DLD1 (cell line): ENCODE measurements around the gene IGFBP4.

ENCODE experiments used
- in situ Hi-C: cut with HindIII; loops from 2 replicates; pipeline ENCODE4 v1.10.0; 2017; ENCODE audit warnings: low sequenced_read_pairs

IGFBP4 gene

DNA sequence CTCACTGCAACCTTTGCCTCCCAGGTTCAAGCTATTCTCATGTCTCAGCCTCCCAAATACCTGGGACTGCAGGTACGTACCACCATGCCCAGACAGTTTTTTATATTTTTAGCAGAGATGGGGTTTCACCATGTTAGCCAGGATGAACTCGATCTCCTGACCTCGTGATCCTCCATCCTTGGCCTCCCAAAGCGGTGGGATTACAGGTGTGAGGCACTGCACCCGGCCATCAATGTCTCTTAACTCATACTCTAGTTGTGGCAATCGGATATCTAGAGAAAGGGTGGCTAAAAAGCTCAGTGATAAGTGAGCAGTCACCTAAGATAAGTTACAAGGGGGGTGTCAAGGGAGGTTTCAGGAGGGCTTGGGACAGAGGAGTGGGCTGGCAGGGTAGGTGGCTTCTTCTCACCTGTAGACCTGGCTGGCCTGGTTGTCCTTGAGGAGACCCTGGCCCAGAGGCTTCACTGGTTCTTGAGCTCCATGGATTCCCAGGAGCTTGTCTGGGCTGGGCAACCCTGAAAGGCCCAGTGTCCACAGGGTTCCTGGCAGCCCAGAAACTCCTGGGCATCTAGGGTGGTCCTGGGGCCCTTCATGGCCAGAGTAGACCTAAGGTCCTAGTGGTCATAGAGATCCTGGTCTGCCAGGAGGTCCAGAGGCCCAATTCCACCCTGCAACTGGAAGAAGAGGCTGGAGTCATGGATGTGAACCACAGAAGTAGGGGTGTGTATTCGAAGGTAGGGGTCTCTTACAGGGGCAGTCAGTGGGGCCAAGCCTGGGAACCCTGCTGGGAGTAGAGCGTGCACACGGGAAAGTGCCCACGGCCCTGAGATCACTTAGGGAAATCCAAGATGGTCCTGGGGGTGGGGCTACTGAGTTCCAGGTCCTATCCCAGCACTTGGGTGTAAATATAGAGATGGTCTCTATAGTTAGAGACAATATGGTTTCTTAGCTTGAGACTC is 12.7 kb upstream of the IGFBP4 start:
- in situ Hi-C loops = no loop called here

DNA sequence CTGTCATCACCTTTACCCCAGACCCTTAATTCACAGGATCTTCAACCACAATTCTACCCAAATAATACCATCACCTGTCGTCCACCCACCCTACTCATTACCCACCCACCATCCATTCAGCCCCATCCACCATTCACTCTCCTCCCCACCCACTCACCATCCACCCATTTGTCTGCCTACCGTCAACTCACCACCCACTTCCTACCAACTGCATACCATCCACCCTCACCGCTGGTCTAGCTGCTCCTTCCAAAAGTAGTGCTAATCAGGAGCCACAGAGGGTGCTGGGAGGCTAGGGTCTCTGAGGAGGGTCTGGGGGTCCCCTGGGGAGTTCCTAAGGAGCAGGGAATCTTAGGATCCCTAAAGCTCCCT is 12.0 kb upstream of the IGFBP4 start:
- in situ Hi-C loops = no loop called here

DNA sequence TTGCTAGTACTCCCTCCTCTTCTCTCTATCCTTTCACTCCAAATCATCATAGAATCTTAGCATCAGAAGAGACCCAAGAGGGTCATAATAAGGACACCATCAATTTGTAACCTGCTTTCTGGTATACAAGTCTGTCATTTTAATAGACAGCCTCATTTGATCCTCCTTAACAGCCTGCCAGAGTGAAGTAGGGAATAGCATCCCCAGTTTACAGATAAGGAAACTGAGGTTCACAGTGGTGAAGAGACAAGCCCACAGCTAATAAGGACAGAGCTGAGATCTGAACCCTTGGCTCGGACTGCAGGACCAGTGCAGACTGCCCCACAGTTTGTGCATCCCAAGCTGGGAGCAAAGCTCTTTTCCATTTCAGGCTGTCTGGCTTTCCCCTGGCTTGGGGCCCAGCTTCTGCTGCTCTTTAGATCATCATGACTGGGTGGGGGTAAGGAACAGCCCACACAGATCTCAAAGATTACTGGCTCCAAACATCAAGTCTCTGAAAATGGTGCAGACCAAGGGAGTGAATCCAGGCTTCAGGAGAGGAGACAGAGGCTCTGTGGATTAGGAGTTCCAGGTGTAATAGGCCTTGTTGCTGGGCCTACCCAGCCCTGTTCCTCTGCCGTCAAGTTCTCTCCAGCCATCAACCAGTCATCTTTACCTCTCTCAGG is 10.3 kb upstream of the IGFBP4 start:
- in situ Hi-C loops = no loop called here

DNA sequence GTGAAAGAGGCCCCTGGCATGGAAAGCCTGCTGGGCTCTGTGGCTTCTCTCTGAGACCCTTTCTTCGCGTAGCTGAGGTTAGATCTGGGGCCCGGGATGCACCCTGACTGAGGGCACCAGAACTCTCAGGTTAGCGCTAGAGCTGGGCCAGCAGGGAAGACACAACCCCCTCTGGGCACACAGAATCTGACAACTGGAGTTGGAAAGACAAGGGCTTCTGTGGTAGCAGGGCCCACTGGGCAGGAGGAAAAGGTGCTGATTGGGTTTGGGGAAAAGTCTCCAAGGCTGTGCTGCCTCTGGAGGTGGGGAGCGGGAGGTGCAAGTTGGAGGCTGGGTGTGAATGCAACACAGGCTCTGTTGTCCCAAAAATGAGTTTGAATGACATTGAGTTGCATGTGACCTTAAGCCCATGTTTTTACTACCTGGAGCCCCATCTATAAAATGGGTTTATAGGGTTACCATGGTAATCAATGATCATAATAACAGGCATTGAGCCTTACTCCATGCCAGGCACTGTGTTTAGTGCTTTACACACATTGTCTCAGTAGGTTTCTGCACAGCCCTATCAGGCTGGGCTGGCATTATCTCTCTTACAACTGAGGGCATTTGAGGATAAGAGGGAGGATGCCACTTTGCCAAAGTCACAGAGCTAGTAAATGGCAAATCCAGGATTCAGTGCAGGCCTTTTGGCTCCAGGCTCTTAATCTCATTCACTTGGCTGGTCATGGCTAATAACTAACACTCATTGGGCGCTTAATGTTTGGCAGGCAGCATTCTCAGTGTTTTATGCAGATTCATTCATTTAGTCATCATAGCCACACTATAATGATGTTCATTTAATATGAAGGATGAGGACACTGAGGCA is 9.5 kb upstream of the IGFBP4 start:
- in situ Hi-C loops = no loop called here

GRCh38 chr17:40436636-40437035 is 6.6 kb upstream of the IGFBP4 start:
- in situ Hi-C loops = no loop called here

DNA sequence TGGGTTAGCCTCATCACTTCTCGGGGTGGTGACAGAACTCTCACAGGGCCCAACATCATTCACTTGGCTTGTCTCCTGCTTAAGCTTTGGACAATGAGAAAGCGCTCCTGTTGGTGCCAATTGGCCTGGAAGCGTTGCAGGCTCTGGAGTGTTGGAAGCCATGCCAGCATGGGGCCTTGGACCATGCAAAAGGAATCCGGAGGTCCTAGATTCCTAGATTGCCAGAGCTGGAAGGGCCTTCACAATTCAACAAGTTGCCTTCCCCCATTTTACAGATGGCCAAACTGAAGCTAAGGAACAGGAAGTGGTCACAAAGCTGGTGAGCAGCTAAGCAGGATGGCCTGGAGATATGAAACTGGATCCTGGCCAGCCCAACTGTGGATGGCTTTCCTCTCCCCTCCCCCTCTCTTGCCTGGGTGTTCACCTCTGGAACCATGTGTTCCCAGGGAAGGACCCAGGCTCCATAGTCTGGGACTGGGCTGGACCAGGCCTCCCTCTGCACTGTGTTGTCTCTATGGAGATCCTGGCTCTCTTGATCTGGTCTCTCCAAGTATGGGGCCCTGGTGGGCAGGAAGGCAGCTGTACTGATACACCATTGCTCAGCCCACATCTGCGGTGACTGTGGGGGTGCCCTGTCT is 6.0 kb upstream of the IGFBP4 start:
- in situ Hi-C loops = no loop called here

- in situ Hi-C loops = no loop called here
These were observed 3.1 kb upstream of the IGFBP4 start for GRCh38 chr17:40440166-40440565.

- in situ Hi-C loops = no loop called here
These were observed 656 bp upstream of the IGFBP4 start for GRCh38 chr17:40442392-40443195.

DNA sequence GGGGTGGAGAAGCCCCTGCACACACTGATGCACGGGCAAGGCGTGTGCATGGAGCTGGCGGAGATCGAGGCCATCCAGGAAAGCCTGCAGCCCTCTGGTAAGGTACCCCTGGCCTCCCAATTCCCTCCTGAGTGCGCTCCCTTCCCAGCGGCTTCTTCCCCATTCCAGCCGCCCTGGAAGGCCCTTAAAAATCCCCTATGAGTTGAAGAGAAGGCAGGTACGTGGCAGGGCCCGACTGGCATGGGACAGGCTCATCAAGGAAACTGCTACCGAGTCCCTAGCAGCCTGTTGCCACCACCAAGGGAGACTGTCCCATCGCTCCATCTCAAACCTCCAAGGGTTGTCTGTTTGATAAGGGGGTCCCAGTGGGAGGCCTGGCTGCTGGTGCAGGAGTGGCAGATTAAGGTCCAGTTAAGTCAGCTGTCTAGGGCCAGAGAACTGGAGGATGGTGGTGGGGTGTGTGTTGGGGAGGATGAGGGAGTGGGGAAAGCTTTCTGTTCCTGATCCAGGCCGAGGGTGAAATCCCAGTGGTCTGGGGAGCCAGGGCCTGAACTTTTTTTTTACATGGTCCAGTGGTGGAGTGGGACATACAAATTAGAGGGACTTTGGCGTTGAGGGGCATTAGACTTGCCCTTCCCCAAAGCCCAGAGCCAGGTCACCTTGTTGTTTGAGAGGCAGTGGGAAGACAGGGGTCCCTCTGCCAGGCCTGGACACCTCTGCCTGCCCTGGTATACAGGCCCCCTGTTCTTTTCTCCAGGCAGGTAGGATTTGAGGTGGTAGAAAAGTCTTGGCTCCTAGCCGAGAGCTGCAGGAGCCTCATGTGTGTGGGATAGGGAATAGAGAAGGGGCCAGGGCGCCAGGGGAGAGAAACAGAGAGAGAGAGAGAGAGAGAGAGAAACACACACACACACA is 994 bp downstream of the IGFBP4 start:
- in situ Hi-C loops = no loop called here

DNA sequence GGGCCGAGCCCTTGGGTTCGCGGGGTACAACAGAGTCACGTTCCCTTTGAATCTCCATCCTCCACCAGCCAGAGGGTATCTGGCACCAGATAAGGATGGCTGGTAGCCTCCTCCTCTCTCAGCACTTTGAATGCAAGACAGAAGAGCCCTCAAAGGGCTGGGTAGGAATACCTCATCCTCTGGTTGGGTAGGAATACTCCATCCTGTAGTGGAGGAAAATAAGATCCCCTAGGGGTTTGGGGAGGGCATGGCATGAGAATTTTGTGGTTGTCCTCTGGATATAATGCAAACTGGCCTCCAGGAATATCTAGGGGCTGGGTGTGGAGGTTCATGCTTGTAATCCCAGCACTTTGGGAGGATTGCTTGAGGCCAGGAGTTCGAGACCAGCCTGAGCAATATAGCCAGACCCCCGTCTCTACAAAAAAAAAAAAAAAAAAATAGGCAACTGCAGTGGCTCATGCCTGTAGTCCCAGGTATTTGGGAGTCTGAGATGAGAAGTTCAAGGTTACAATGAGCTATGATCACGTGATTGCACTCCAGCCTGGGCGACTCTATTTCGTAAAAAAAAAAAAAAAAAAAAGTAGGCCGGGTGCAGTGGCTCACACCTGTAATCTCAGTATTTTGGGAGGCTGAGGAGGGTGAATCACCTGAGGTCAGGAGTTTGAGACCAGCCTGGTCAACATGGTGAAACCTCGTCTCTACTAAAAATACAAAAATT is 2.7 kb downstream of the IGFBP4 start:
- in situ Hi-C loops = loop anchor here (5.0 kb wide), 1 partner anchor 86 kb away; no protein-coding TSS in a partner anchor

DNA sequence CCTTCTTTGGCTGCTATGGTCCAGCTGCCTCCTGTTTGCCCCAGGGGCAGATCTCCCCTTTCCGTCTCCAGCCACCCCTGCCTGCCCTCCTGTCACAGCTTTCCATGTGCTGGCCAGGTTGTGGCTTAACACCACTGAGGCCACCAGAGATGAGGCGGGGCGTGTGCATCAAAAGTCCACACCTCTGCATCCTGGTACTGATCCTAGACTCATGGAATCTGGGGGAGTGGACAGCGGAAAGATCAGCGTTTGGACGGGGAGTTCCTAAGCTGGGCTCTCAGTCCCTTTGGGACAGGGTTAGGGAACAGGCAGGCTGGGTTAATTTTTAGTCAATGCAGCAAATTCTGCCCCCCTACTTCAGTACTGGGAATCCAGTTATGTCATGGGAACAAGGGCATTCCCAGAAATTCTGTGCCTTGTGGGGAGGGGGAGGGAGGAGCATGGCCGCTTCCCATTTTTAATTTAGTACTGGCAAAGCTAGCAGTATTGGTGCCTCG is 3.9 kb downstream of the IGFBP4 start:
- in situ Hi-C loops = loop anchor here (5.0 kb wide), 1 partner anchor 85 kb away; no protein-coding TSS in a partner anchor

- in situ Hi-C loops = loop anchor here (5.0 kb wide), 1 partner anchor 84 kb away; no protein-coding TSS in a partner anchor
These were observed 4.6 kb downstream of the IGFBP4 start for GRCh38 chr17:40447806-40448205.

GRCh38 chr17:40448213-40448638 is 5.0 kb downstream of the IGFBP4 start:
- in situ Hi-C loops = loop anchor here (5.0 kb wide), 1 partner anchor 84 kb away; no protein-coding TSS in a partner anchor

- in situ Hi-C loops = loop anchor here (5.0 kb wide), 1 partner anchor 84 kb away; no protein-coding TSS in a partner anchor
These were observed 5.5 kb downstream of the IGFBP4 start for GRCh38 chr17:40448639-40449261.

- in situ Hi-C loops = no loop called here
These were observed 6.9 kb downstream of the IGFBP4 start for GRCh38 chr17:40450175-40450574.

- in situ Hi-C loops = no loop called here
These were observed 8.2 kb downstream of the IGFBP4 start for GRCh38 chr17:40451420-40451819.

DNA sequence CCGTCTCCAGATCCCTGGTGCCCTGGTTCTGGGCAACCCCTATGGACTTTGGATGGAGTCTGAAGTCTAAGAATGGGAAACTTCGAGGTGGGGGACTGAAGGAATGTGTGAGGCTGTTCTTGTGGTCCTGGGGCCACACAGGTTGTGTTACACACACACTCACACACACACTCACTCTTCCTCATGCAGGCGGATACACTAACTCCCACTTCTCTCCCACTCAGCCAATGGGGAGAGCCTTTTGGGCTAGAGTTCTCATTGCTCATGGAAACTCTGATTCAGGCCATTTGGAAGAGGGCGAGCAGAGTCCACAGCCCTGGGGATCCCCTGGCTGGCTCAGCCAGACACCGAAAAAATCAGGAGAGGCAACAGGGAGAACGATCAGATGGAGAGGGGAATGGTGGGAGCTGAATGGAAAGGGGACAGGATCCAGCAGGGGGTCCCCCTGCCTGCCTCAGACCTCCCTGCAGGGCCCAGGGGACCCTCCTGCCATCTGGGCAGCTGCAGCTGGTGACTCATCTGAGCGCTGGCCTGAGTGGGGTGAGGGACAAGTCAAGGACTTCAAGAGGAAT is 9.1 kb downstream of the IGFBP4 start:
- in situ Hi-C loops = no loop called here
